D721Med (cell line): ENCODE data around the gene RNF10.

ENCODE experiments used
- DNase-seq: peaks from one replicate; pipeline ENCODE4 v3.0.0; 2011; ENCODE audit warnings: low spot score; ENCODE audit not compliant: insufficient read length
- FAIRE-seq: peaks from 2 replicates; lab custom pipeline; 2011; peaks lifted over from hg19 to GRCh38; lab: Jason Lieb, UNC
- TF ChIP-seq, protein P1 (sequence below): IDR thresholded peaks from 2 replicates; pipeline ENCODE4 v1.5.1; 2012; ENCODE audit warnings: mild to moderate bottlenecking, control low read depth; ENCODE audit not compliant: insufficient read depth; ENCODE audit errors: missing control alignments

The RNF10 gene

DNA sequence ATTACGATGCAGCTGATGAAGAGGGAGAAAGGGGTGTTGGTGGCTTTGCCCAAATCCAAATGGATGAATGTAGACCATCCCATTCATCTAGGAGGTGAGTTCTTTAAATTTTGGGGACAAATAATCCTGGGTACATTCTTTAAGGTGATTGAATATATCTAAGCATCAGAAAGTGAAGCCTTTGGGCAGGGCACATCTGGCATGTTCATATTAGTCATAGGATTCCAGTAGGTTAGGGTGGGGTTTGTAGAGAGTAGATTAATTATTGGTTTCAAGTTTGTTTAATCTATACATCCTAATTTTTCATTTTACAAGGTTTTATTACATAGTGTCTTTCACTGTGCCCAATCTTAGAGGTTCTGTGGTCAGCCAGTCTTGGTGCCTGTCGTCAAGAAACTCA is 23.4 kb downstream of the RNF10 start:
- TF ChIP-seq, protein P1, sequence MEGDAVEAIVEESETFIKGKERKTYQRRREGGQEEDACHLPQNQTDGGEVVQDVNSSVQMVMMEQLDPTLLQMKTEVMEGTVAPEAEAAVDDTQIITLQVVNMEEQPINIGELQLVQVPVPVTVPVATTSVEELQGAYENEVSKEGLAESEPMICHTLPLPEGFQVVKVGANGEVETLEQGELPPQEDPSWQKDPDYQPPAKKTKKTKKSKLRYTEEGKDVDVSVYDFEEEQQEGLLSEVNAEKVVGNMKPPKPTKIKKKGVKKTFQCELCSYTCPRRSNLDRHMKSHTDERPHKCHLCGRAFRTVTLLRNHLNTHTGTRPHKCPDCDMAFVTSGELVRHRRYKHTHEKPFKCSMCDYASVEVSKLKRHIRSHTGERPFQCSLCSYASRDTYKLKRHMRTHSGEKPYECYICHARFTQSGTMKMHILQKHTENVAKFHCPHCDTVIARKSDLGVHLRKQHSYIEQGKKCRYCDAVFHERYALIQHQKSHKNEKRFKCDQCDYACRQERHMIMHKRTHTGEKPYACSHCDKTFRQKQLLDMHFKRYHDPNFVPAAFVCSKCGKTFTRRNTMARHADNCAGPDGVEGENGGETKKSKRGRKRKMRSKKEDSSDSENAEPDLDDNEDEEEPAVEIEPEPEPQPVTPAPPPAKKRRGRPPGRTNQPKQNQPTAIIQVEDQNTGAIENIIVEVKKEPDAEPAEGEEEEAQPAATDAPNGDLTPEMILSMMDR: no peak
- FAIRE-seq (no peak), DNase-seq (no peak)

DNA sequence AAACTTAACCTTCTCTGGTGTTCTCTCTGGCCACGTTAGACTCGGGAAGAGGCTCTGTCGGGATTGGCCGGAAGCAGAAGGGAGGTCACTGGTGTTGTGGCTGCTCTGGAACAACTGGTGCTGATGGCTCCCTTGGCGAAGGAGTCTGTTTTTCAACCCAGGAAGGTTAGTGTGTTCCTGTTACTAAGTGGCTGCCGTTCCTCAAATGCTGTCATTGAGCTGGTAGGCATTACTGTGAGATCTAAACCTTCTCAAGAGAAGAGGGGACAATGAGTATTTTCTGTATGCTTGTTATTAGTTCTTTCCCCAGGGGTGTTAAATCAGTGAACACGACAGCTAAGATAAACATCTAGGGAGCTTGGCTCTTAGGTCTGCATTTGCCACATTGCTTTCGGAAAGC is 28.8 kb downstream of the RNF10 start:
- FAIRE-seq (no peak), DNase-seq (no peak)
- TF ChIP-seq, protein P1: no peak

DNA sequence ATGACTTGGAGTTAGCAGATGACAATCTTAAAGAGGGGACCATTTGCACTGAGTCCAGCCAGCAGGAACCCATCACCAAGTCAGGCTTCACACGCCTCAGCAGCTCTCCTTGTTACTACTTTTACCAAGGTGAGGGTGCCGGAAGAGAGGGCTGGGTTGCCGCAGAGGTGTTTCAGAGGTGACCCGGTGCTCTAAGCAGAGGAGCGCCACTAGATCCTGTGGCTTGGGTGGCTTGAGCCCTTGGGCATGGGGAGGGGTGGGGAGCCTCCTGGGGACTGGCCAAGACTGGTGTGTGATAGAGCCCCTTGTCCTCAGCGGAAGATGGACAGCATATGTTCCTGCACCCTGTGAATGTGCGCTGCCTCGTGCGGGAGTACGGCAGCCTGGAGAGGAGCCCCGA is 29.3 kb downstream of the RNF10 start:
- TF ChIP-seq, protein P1: no peak
- DNase-seq (no peak), FAIRE-seq (no peak)

DNA sequence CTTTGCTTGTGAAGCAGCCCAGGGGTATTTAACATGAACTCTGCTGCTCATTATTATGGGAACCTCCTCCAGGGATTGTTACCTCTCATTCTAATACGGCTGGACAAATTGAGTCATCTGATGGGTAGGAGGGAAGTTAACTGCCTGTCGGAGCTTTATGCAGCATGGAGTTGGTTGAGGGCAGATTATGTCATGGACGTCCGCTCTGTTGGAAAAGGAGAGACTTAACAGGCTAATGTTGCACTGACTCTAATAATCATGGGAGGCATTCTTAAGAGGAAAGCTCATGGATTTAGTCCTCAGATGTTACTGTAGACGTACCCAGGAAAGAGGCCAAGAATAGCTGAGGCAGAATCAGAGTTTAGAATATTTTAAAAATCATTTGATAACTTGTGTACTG is 37.1 kb downstream of the RNF10 start:
- no peak for DNase-seq
- no peak for FAIRE-seq
- TF ChIP-seq, protein P1: no peak

DNA sequence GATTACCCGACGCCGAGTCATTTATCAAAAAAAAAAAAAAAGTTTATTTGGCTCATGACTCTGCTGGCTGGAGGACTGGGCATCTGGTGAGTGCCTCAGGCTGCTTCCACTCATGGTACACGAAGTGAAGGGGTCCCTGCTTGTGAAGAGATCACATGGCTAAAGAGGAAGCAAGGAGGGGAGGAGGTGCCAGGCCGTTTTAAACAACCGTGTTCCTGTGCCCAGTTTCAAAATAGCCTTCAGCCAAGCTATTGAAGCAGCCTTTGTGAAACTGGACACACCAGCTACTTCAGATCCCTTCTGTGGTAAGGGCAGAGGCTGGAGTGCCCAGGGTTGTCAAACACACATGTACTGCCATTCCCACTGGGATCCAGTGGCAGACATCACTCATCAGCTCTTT is 39.4 kb downstream of the RNF10 start:
- FAIRE-seq (no peak), DNase-seq (no peak)
- TF ChIP-seq, protein P1: no peak

DNA sequence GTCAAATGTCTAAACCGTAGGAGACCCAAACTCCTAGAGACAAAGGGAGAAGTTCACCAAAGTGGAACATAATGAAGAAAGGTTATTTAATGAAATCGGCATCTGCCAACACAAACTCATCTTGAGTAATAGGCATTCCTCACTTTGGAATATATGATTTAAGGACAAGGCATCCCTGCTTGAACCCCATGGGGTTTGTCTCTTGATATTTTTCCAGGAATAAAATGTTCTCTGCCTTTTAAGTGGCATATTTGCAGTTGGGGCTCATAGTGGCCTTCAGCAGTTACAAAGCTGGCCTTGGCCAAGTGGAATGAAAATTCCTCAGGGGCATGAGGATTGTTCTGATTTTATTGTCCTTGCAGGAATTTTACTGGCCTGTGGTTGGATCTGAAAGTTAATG is 40.0 kb downstream of the RNF10 start:
- FAIRE-seq (no peak), DNase-seq (no peak)
- TF ChIP-seq, protein P1: no peak

DNA sequence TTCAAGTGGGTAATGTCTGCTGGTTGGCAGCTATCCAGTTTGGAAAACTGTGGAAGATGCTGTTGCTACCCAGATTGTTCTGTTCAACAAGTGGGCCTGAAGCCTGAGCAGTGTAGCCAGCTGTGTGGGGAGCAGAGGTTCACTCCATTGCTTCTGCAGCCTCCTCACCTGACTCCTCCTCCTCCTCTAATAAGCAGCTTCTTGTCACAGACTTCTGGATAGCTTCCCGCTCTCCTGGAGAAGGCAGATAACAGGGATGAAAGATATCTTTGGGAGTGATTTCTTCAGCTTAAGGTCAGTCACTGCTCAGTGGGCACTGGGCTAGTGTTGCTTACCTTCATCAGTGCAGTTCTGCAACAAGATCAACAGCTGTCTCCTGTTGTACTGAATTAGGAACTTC is 45.0 kb downstream of the RNF10 start:
- TF ChIP-seq, protein P1: no peak
- no peak for DNase-seq
- no peak for FAIRE-seq
